Activated CD8-positive, alpha-beta memory T cell treated with anti-CD3 and anti-CD28 coated beads, Interleukin-2, amount 50 U/mL, for 4 hours (primary cell): ENCODE data around the gene ACVR1B.
"Not testable (repeated sequence)": the region's sequence is repeated elsewhere in the genome, so short reads cannot be mapped to it uniquely, and the experiment has no call there.

Experiments used
- DNase-seq: peaks from one replicate; pipeline ENCODE4 v3.0.0-alpha.2; 2020

Gene ACVR1B

GRCh38 chr12:51972422-51972812 lies 20.9 kb downstream of the ACVR1B start:
- no peak for DNase-seq

GRCh38 chr12:51972849-51973273 lies 21.4 kb downstream of the ACVR1B start:
- DNase-seq: peak; percentile 47

GRCh38 chr12:51973560-51973959 lies 22.1 kb downstream of the ACVR1B start:
- DNase-seq: no peak

- no peak for DNase-seq
These were observed 23.1 kb downstream of the ACVR1B start for GRCh38 chr12:51974646-51975045.

GRCh38 chr12:51975196-51975595 lies 23.7 kb downstream of the ACVR1B start:
- no peak for DNase-seq

- no peak for DNase-seq
These were observed 25.1 kb downstream of the ACVR1B start for GRCh38 chr12:51976376-51977160.

GRCh38 chr12:51977320-51977753 lies 25.8 kb downstream of the ACVR1B start:
- no peak for DNase-seq

GRCh38 chr12:51979306-51979705 lies 27.8 kb downstream of the ACVR1B start:
- DNase-seq: not testable (repeated sequence)

GRCh38 chr12:51980051-51980808 lies 28.7 kb downstream of the ACVR1B start:
- DNase-seq: peak; percentile 64

GRCh38 chr12:51980809-51981127 lies 29.3 kb downstream of the ACVR1B start:
- no peak for DNase-seq

- no peak for DNase-seq
These were observed 33.2 kb downstream of the ACVR1B start for GRCh38 chr12:51984657-51985056.

- DNase-seq: no peak
These were observed 33.8 kb downstream of the ACVR1B start for GRCh38 chr12:51985154-51985835.

GRCh38 chr12:51986834-51987233 lies 35.3 kb downstream of the ACVR1B start:
- DNase-seq: no peak

GRCh38 chr12:51992246-51992645 lies 40.7 kb downstream of the ACVR1B start:
- no peak for DNase-seq

- DNase-seq: no peak
These were observed 43.0 kb downstream of the ACVR1B start for GRCh38 chr12:51994539-51994820.

- no peak for DNase-seq
These were observed 43.5 kb downstream of the ACVR1B start for GRCh38 chr12:51994959-51995358.

- DNase-seq: no peak
These were observed 45.6 kb downstream of the ACVR1B start for GRCh38 chr12:51997136-51997535.

GRCh38 chr12:52003016-52003550 lies 51.6 kb downstream of the ACVR1B start:
- no peak for DNase-seq

GRCh38 chr12:52003591-52003990 lies 52.1 kb downstream of the ACVR1B start:
- no peak for DNase-seq

GRCh38 chr12:52004042-52004648 lies 52.6 kb downstream of the ACVR1B start:
- no peak for DNase-seq

- DNase-seq: no peak
These were observed 53.9 kb downstream of the ACVR1B start for GRCh38 chr12:52005218-52005902.

GRCh38 chr12:52005903-52006703 lies 54.6 kb downstream of the ACVR1B start:
- DNase-seq: no peak
